K562 (cell line): ENCODE data around the gene PRM3. TPM values are rescaled to one million over a fixed set of nuclear protein-coding genes. Genes with fewer than 3 reads are reported as not detected.

ENCODE experiments used
- BCL6 ChIP-seq: fragments of 250-450 bp; sonication (Bioruptor Pico); IDR thresholded peaks from 2 replicates; pipeline ENCODE4 v1.4.0; 2020
- CBX8 ChIP-seq: fragments of 200-600 bp; sonication (generic); IDR thresholded peaks from 2 replicates; pipeline ENCODE4 v1.6.1; 2012; ENCODE audit warnings: borderline replicate concordance, mixed run types, low read depth, mild to moderate bottlenecking, moderate library complexity, mixed read lengths, low read length, control low read depth, inconsistent platforms; ENCODE audit not compliant: poor library complexity, severe bottlenecking; ENCODE audit errors: extremely low read depth
- FOXA1 ChIP-seq: fragments of 450-650 bp; IDR thresholded peaks from 2 replicates; pipeline ENCODE4 v1.6.1; 2016; ENCODE audit warnings: mild to moderate bottlenecking, borderline replicate concordance
- GABPB2 ChIP-seq: fragments of 250-450 bp; sonication (Bioruptor Pico); conservative IDR thresholded peaks from 2 replicates; pipeline ENCODE4 v1.5.1; 2021; ENCODE audit warnings: mild to moderate bottlenecking
- GATAD2A ChIP-seq: fragments of 450-650 bp; IDR thresholded peaks from 2 replicates; pipeline ENCODE4 v1.6.1; 2017
- POLR2AphosphoS5 ChIP-seq: IDR thresholded peaks from 2 replicates; pipeline ENCODE4 v1.6.1; 2011; ENCODE audit warnings: mild to moderate bottlenecking, low read depth, low read length, moderate library complexity; ENCODE audit not compliant: control insufficient read depth, insufficient read depth
- POLR3G ChIP-seq: IDR thresholded peaks from 2 replicates; pipeline ENCODE4 v1.6.1; 2011; ENCODE audit not compliant: insufficient read length, insufficient replicate concordance; ENCODE audit errors: extremely low read depth
- RBM39 ChIP-seq: fragments of 200-400 bp; formaldehyde crosslinking; optimal IDR thresholded peaks from 2 replicates; pipeline ENCODE3; 2018; ENCODE audit warnings: low read depth, low read length
- SIN3A ChIP-seq, 2 experiments: fragments of 150-350 bp in 1 of 2; IDR thresholded peaks; 2 replicates each; pipeline ENCODE4 v1.6.1; 2011 to 2016; ENCODE audit warnings: borderline replicate concordance in 2 of 2, low read depth in 2 of 2, low read length in 2 of 2, mild to moderate bottlenecking in 2 of 2, moderate library complexity in 2 of 2; ENCODE audit not compliant: control insufficient read depth in 1 of 2
- TEAD2 ChIP-seq: fragments of 450-650 bp; IDR thresholded peaks from 2 replicates; pipeline ENCODE4 v1.6.1; 2016; ENCODE audit warnings: missing genetic modification characterization, control low read depth, missing compliant biosample characterization
- ZC3H11A ChIP-seq: IDR thresholded peaks from 2 replicates; pipeline ENCODE4 v1.6.1; 2012; ENCODE audit warnings: low read depth, low read length, improper control_type of control experiment
- ZFP30 ChIP-seq: fragments of 250-450 bp; sonication (Bioruptor Pico); IDR thresholded peaks from 2 replicates; pipeline ENCODE4 v1.8.0; 2022; ENCODE audit warnings: moderate library complexity, mild to moderate bottlenecking, inconsistent platforms, borderline replicate concordance
- polyA plus RNA-seq, 8 experiments: library from polyadenylated mRNA; depleted of rRNA in 4 of 8; stranded (reverse) in 5 of 8; unstranded in 3 of 8; fragments of >200 nt; fragmentation: Nextera tagmentation in 2 of 8; fragmentation: Illumina TruSeq in 1 of 8; extraction: Ambion mirVana in 2 of 8; extraction: Trizol in 1 of 8; gene quantifications; 2 replicates each; pipeline versions ENCODE4 v1.2.1 to v1.2.3, GENCODE V29; 2011 to 2014; ENCODE audit warnings: inconsistent platforms in 1 of 8, missing spikeins in 1 of 8
- total RNA-seq, 7 experiments: library from RNA; depleted of rRNA in 6 of 7; stranded (reverse); fragments of >200 nt in 6 of 7; fragmentation: Illumina TruSeq in 2 of 7; extraction: Trizol in 2 of 7; gene quantifications; 2 replicates each; pipeline versions ENCODE4 v1.2.1 to v1.2.3, GENCODE V29; 2011 to 2021; ENCODE audit warnings: low replicate concordance in 1 of 7
- TF ChIP-seq, protein P1 (sequence below): IDR thresholded peaks from 2 replicates; pipeline ENCODE4 v1.6.1; 2012; ENCODE audit warnings: low read depth, low read length, improper control_type of control experiment, borderline replicate concordance
- TF ChIP-seq, protein P2 (sequence below): fragments of 200-800 bp; sonication (Bioruptor generic); IDR thresholded peaks from 2 replicates; pipeline ENCODE4 v1.6.1; 2016; ENCODE audit warnings: missing genetic modification characterization, missing compliant biosample characterization
- TF ChIP-seq, protein P3 (sequence below): fragments of 450-650 bp; formaldehyde crosslinking; IDR thresholded peaks from 2 replicates; pipeline ENCODE4 v1.4.0; 2022; ENCODE audit warnings: mild to moderate bottlenecking, moderate library complexity

The PRM3 gene
- total and polyA plus RNA-seq, 9 of the 15 experiments (the other 6 are each of a cell fraction or from before 2014, with no cell fraction given) = not detected

- TF ChIP-seq, protein P1, sequence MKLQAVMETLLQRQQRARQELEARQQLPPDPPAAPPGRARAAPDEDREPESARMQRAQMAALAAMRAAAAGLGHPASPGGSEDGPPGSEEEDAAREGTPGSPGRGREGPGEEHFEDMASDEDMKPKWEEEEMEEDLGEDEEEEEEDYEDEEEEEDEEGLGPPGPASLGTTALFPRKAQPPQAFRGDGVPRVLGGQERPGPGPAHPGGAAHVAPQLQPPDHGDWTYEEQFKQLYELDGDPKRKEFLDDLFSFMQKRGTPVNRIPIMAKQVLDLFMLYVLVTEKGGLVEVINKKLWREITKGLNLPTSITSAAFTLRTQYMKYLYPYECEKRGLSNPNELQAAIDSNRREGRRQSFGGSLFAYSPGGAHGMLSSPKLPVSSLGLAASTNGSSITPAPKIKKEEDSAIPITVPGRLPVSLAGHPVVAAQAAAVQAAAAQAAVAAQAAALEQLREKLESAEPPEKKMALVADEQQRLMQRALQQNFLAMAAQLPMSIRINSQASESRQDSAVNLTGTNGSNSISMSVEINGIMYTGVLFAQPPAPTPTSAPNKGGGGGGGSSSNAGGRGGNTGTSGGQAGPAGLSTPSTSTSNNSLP = no peak
- no peak for TF ChIP-seq GABPB2
- TF ChIP-seq ZFP30 (CRISPR knock-in tag) = no peak
- TF ChIP-seq TEAD2 = no peak
- no peak for TF ChIP-seq FOXA1
- TF ChIP-seq BCL6 = no peak
- TF ChIP-seq CBX8 = no peak
- TF ChIP-seq POLR3G = no peak
- TF ChIP-seq, protein P2, sequence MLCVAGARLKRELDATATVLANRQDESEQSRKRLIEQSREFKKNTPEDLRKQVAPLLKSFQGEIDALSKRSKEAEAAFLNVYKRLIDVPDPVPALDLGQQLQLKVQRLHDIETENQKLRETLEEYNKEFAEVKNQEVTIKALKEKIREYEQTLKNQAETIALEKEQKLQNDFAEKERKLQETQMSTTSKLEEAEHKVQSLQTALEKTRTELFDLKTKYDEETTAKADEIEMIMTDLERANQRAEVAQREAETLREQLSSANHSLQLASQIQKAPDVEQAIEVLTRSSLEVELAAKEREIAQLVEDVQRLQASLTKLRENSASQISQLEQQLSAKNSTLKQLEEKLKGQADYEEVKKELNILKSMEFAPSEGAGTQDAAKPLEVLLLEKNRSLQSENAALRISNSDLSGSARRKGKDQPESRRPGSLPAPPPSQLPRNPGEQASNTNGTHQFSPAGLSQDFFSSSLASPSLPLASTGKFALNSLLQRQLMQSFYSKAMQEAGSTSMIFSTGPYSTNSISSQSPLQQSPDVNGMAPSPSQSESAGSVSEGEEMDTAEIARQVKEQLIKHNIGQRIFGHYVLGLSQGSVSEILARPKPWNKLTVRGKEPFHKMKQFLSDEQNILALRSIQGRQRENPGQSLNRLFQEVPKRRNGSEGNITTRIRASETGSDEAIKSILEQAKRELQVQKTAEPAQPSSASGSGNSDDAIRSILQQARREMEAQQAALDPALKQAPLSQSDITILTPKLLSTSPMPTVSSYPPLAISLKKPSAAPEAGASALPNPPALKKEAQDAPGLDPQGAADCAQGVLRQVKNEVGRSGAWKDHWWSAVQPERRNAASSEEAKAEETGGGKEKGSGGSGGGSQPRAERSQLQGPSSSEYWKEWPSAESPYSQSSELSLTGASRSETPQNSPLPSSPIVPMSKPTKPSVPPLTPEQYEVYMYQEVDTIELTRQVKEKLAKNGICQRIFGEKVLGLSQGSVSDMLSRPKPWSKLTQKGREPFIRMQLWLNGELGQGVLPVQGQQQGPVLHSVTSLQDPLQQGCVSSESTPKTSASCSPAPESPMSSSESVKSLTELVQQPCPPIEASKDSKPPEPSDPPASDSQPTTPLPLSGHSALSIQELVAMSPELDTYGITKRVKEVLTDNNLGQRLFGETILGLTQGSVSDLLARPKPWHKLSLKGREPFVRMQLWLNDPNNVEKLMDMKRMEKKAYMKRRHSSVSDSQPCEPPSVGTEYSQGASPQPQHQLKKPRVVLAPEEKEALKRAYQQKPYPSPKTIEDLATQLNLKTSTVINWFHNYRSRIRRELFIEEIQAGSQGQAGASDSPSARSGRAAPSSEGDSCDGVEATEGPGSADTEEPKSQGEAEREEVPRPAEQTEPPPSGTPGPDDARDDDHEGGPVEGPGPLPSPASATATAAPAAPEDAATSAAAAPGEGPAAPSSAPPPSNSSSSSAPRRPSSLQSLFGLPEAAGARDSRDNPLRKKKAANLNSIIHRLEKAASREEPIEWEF (CRISPR knock-in tag) = no peak
- no peak for TF ChIP-seq SIN3A (IDR thresholded peaks at IDR 0.05; ENCODE audit: borderline replicate concordance in 2 of 2, control insufficient read depth in 1 of 2, low read depth in 2 of 2, low read length in 2 of 2)
- no peak for TF ChIP-seq RBM39
- TF ChIP-seq POLR2AphosphoS5 = no peak
- no peak for TF ChIP-seq ZC3H11A
- TF ChIP-seq, protein P3, sequence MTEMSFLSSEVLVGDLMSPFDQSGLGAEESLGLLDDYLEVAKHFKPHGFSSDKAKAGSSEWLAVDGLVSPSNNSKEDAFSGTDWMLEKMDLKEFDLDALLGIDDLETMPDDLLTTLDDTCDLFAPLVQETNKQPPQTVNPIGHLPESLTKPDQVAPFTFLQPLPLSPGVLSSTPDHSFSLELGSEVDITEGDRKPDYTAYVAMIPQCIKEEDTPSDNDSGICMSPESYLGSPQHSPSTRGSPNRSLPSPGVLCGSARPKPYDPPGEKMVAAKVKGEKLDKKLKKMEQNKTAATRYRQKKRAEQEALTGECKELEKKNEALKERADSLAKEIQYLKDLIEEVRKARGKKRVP (CRISPR knock-in tag) = no peak
- TF ChIP-seq GATAD2A = no peak
These were observed 24.0 kb downstream of the PRM3 start (continued) for GRCh38 chr16:11249233-11250061.
